GM10266 (cell line): ENCODE measurements around the gene PCSK1.

Experiments used
- DNase-seq: peaks from one replicate; pipeline ENCODE4 v3.0.0; 2012; ENCODE audit errors: extremely low spot score
- CTCF ChIP-seq: IDR thresholded peaks from 2 replicates; pipeline ENCODE4 v1.5.1; 2012; ENCODE audit warnings: mild to moderate bottlenecking, low read depth; ENCODE audit not compliant: control insufficient read depth, insufficient read depth; ENCODE audit errors: missing control alignments

The PCSK1 gene

GRCh38 chr5:96447949-96448348 lies 14.9 kb upstream of the PCSK1 start:
- no peak for TF ChIP-seq CTCF
- no peak for DNase-seq

GRCh38 chr5:96440185-96440538 lies 7.1 kb upstream of the PCSK1 start:
- TF ChIP-seq CTCF = peak; percentile 18
- no peak for DNase-seq

- DNase-seq = peak; percentile 43
- TF ChIP-seq CTCF = peak; percentile 47
Measured at GRCh38 chr5:96439477-96440184, 6.6 kb upstream of the PCSK1 start.

- no peak for TF ChIP-seq CTCF
Measured at GRCh38 chr5:96434201-96434645, 1.2 kb upstream of the PCSK1 start.

GRCh38 chr5:96432216-96433065 lies 607 bp downstream of the PCSK1 start:
- no peak for DNase-seq
- TF ChIP-seq CTCF = no peak

More at GRCh38 chr5:96434201-96434645, 1.2 kb upstream of the PCSK1 start:
- peak; percentile 38 for DNase-seq

- no peak for DNase-seq
- no peak for TF ChIP-seq CTCF
Measured at GRCh38 chr5:96431376-96432187, 1.5 kb downstream of the PCSK1 start.
